HG03439 (cell line): ENCODE measurements around the gene BCAR3.

Source experiments
- ATAC-seq: cut with Tn5 transposase; IDR thresholded peaks from one replicate; pipeline ENCODE4 v1.9.1; 2021; ENCODE audit warnings: mild to moderate bottlenecking, moderate library complexity; ENCODE audit not compliant: unreplicated experiment

BCAR3 gene

DNA sequence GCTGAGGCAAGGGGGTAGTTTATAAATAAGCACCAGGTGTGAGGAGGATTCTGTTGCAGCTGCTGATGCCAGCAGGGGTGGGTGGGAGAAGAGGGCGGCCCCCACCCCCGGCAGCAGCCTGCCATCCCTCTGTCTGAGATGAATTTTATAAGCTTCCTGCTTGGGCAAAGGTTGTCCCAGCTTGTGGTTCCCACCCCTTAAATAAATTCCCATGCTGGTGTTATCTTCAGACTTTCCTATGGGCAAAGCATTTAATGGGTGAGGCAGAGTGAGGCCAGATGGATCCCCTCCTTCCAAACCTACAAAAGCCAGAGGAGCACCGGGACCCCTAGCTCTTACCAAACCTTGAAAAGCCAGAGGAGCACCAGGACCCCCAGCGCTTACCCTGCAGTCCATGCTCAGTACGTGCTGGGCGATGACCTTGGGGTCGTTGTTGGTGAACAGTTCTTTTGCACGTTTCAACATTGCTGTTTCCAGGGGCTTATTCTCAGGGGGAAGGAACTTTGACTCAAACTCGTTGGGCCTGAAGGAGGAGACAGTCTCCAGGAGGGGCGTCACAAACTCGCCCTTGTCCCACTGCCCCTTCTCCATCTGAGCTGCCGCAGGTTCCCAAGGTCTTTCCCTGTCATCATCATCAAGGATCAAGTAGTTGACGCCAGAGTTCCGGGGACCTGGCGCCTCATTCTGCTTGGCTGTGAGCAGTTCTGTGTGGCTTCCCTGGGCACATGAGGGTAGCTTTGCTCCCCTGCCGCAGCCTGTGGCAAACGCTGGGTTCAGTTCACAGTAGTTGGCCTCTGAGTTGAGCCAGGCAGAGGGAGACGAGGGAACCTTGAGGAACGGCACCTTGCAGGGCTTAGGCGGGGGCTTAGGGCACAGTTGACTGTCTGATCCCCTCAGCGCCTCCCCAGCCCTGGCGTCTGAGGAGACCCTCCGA, 99.5 kb downstream of the BCAR3 start:
- ATAC-seq, result no peak

DNA sequence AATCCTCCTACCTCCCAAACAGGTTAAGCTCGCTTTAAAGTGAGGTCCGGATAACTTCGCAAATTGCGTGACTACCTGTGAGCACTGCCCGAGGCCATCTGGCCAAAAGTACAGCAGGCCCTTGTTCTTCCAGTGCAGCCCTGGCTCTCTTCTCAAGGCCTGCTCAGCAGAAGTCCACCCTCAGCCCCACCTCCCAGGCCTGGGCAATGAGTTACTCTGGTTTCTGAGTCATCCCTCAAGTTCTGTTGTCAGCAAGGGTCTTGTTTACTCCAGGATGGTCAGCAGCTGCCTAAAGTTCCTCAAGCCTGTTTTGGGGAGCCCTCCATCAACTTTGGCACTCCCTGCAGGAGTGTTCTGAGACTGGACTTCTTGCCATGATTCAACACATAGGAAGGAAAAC, 101.7 kb downstream of the BCAR3 start:
- ATAC-seq, result no peak

DNA sequence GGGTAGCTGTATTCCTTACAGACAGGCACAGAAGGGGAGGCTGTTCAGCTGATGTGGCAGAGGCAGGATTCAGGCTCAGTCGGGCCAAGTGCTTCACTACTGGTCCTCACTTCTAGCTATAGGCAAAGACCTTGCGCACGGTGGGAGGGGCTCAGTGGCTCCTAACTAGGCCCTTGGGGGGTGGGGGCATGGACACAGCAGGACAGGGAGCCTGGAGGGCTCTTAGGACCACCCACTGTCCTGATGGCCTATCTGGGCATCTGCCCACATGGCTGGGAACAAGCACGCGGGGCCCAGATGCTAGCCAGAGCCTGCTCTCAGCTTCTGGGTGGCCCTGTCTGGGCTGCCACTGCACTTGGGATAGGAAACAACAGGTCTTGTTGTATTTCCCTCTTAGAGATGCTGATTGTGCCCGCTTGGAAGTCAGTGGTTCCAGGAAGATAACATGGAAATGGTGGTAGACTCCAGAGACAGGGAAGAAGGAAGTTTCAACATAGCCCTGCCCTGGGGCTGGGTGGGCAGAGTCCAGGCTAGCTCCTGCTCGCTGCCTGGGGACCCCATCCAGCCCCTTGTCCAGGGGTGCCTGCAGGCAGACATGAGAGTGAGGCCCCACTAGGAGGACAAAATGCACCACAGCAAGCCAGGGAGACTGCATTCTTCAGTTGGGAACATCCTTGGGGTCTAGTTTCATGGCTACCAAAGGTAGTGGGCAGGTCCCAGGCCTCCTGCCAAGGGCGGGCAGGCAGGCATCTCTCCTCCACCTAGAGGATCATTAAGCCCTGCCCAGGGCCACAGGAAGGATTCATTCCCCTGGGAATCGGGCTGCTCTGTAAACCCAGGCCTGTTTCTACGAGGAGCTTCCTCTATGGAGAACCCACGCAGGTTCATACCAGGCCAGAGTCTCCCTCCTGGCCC, 102.5 kb downstream of the BCAR3 start:
- no peak for ATAC-seq

DNA sequence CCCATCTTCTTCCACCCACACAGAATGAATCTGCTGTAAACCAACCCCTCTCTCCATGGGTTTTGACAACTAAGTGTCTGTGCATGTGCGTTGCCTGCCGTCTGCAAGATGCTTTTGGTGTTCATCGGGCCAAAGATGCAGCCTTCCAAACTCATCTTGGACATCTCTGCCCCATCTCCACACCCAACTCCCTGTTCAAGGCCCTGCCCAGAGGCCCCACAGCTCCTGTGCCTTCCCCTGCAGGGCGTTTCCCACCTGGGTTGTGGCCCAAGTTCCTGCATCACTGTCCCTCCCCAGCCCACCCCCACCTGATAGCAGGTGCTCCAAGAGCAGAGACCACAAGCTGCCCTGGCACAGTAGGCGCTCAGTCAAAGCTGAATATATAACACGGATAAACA, 103.2 kb downstream of the BCAR3 start:
- ATAC-seq, result no peak

DNA sequence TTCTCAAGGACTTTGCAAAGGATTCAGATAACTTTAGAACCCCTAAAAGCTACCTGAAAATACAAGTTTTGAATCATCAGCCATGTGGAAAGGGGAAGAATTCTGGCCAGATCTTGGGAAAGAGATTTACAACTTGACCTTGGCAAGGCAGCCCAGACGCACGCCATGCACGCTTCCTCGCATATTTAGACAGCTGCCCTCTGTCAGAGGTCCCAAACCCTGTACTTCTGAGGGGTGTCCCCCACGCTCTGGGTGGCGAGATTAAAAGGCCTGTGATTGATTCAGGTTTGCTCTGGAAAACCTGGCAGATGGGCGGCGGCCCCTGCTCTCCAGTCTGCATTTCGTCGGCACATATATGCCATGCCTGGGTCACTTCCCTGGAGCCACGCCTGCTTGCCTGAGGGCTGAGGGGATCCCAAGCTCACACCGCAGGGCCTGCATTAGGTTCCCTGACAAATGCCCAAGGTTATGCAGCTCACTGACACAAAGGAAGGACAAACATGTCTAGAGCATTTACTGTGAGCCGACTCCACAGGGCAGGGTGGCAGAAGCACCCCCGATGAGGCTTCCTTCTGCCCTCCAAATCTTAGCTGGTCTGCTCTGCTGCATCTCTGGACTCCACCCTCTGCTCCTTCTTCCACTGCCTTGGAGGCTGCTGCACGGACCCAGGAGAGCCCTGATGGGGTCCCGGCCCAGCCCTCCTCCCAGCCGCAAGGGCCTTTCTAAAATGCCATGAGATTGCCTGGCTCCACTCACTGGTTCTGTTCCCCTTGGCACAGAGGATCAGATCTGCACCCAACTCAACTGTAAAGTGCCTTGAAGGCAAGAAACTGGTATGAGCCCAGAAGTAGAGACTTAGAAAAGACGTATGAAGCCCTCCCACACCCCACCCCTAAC, 103.9 kb downstream of the BCAR3 start:
- ATAC-seq, result no peak

DNA sequence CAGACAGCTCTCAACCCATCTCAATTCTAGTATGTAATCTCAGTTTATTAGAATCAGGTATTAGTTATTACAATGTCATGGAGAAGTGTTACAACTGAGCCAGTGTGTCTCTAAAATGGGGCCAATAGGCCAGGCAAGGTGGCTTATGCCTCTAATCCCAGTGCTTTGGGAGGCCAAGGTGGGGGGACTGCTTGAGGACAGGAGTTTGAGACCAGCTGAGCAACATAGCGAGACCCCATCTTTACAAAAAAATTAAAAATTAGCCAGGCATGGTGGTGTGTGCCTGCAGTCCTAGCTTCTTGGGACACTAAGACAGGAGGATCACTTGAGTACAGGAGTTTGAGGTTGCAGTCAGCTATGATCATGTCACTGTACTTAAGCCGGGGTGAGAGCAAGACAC, 104.9 kb downstream of the BCAR3 start:
- ATAC-seq, result no peak

DNA sequence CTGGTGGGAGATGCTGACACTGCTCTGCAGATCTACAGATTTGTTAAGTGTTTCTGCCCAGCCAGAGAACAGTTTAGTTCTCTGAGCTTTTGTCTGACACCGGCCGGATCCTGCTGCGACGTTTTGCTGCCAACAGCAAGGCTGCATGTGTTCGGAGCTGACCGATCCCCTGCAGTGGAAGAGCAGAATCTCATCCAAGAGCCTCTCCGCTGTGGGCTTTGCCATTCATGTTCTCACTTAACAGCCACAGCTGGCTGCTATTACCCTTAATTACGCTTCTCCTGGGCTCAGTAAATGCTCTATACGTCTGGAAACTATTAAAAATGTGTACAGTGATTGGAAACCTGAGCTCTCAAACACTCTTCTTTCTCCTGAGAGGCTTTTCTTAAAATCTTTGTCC, 105.3 kb downstream of the BCAR3 start:
- no peak for ATAC-seq

DNA sequence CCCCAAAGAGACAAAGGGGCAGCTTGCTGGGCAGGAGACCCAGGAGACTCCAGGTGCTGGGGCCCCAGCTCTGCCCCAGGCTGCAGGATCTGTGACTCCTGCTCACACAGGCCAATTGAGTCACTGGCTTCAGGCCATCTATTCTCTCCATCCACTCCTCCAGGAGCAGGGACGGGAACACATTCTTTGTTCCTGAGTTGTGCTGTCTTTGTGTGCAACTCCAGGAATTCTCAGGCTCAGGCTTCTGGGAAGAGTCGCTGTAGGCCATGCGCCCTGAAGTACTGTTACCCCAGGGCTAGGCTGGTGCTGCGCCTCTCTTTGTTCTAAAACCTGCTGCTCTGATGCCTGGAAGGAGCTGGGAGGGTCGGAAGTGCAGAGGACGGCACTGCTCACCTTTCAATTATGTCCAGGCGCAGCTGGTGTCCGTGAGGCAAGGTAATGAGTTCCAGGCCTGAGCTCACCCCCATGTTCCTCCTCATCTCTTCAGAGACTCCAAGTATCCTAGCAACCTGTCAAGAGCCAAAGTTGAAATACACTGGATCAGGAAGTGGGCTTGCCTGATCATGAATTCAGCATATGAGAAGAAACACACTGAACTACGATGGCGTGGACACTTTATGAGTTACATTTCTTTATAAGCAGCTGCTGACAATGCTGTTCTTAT, 105.9 kb downstream of the BCAR3 start:
- no peak for ATAC-seq

DNA sequence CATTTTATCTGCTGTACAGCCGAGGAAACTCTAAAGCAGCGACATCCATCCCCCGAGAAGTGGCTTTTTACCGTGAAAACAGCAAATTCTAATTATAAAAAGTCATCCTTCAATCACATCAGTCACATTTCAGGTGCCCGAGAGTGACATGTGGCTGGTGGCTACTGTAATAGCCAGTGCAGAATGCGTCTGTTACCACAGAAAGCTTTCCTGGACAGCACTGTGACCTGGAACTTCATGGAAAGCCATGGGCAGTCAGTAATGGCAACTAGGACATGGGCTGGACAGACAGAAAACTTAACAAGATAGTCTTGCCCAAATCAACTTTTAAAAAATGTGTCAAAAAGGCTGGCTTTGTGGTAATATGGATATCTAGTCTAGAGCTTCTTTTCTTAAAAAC, 106.6 kb downstream of the BCAR3 start:
- no peak for ATAC-seq

DNA sequence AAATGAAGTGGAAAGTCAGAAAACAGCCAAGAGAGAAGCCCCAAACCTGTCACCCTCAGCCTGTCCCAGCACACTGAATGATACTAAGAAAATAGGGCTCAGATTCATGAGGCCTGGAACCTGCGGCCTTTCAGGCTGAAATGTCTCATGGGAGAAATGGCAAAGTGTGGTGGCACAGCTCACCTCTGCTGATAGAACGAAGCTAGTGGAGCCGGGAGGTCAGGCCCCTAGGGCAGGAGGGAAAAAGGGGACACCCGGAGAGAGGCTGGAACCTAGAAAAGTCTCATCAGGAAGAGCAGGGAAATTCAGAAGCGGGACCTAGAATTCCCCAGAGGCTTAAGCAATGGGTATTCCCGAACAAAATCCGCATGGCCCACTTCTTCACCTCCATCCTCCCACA, 107.1 kb downstream of the BCAR3 start:
- ATAC-seq, result no peak

DNA sequence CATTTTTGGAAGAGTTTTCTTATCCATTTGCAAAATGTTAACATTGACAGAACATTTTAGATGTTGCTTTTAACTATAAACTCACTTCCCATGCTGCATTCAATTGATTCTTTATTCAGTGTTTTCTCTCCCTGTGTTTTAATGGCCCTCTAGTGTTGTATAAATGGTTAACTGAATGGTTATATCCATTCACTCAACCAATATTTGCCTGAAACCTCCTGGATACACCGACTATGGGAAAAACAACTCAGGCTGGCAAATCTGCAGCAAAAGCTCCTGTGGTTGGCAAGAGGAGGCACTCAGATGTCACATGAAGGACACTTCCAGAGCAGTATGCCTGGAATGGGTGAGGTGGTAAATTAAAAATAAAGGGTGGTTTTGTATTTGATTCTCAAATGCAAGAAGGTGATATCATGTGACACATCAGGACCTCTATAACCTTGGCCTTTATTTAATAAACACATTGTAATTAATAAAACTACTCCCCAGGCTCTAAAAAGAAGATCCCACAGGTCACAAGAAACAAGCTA, 107.6 kb downstream of the BCAR3 start:
- no peak for ATAC-seq

DNA sequence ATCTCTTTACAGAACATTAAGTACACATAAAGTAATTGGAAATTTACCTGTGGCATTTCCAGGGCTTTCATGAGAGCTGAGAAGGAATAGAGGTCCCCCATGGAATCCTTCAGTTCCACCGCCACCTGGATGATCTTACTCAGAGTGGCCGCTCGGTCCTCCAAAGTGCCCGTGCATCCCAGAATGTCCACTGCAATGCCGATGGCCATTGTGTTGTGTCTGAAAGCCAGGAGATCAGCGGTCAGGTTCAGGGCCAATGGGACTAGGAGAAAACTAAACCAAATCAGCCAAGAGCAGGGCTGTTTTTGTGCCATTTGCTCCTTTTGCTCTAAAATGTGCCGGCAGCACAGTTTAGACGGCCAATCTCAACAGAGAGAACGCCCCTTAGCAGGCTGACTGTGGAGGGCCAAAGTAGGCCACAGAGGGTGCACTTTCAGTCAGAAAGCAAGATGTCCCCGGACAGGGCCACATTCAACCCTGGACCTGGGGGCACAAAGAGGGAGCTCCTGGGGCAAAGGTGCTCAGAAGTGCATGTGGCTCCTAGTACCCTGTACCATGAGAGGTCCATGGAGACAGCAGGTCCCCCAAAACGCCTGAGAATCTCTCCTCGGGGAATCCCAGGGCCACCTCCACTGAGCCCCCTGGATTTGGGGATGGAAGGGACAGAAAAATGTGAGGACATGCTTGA, 109.9 kb downstream of the BCAR3 start:
- ATAC-seq, result no peak

DNA sequence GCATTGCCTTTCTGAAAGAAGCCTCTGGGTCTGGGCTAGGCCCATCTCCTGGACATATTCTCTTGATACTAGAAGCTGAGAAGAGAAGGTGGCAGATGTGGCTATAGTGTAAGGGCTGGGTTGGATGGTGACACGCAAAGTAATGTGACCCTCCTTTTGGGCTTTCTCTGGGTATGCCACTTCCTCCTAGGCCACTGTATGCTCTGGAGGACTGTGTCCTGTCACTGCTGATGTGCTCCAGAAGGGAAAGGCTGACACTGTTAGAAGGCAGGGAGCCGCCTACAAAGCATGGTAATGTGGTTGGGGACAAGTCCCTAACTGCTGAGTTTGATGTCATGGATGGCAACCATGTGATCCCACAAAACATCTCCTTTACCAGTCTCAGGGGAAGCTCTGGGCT, 112.1 kb downstream of the BCAR3 start:
- ATAC-seq, result no peak

DNA sequence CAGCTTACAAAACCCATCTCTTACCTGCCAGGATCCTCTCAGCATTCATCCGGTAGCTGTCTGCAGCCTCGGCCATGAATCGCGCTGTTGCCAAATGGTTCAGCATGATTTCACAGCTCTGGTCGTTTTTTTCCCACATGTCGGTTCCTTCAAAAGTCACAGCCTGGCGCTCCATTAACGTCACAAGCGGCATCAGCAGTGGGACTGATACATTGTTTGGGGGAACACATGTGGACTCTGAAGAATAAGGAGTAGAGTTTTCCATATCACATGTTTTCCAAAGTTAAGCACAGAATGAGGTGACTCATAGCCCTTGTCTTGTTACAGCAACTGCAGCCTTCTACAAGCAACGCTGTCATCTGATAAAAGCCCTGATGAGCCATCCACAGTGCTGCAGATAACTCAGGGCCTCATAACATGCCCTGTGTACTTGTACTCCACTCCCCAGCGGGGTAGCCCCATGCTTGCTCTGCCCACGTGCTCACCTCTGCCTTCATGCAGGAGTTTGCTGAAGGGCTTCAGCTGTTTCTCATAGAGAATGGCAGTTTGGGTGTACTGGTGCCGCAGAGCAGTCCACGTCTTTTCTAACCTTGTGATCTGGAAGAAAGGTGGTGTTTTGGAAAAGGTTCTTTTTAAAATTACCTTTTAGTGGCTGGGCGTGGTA, 114.2 kb downstream of the BCAR3 start:
- no peak for ATAC-seq

DNA sequence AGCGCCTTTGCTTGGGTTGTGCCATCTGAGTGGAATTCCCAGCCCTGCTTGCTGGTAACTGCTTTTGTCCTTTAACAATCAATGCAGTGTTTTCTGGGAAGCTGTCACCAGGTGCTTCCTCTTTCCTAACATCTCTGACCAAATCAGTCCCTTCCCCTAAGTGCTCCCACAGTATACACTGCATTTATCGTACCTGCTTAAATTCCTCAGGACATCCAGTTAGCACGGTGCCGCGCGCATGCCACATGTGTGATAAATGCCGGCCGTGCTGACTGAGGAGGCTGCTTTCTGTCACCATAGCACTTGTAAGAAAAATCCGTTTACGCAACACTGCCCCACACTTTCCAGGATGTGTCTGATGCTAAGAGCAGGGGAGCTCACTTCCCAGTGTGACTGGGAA, 115.4 kb downstream of the BCAR3 start:
- no peak for ATAC-seq

DNA sequence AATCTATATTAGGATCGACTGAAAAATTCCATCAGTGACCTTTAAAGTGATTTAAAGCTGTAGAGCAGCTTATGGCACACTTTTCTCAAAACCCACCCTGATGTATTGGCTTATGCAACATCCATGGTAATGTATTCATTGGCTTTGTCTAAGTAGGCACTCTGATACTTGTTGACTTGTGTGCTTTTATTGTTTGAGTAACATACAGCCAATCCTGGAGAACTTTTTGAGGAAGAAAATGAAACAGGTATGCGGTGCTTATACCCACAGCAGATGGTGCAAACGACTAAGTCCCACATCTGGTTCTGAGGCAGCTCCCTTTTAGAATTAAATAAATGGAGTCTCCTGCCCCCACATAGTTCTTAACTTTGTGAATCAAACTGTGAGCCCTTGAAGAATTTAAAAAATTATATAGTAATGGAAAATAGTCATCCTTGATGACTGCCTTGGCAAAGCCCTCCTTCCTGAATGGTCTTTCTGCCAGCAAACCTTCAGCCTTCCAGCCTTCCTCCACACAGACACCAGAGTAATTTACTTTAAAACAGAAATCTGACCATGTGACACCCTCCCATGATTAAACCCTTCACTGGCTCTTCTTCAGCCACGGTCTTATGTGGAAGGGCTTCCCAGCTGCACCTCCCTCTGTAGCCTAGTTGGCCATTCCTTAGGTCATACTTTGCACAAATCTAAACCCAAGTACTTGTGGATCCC, 116.0 kb downstream of the BCAR3 start:
- no peak for ATAC-seq

DNA sequence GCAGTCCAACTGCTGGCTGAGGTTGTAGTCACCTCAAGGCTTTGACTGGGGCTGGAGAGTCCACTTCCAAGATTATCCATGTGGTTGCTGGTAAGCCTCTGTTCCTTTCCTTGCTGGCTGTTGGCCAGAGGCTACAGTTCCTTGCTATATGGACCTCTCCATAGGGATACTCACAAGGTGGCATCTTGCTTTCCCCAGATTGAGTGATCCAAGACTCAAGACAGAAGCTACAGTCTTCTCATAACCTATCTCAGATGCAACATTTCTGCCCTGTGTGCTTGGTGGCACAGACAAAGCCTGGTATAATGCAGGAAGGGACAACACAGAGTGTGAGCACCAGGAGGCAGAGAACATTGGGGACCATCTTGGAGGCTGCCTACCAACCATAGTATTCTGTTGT, 121.9 kb downstream of the BCAR3 start:
- no peak for ATAC-seq

DNA sequence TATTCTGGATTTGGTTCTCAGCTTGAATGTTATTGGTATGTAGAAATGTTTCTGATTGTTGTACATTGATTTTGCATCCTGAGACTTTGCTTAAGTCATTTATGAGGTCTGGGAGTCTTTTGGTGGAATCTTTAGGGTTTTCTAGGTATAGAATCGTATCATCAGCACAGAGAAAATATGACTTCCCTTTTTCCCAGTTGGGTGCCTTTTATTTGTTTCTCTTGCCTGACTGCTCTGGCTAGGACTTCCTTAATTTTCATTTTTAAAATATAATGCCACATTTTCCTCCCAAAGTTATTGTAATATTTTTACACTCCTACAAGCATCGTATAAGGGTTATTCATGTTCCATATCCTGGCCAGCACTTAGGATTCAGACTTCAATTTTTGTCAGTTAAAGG, 122.6 kb downstream of the BCAR3 start:
- ATAC-seq, result no peak
